ENCODE data around the gene BTBD18. TPM values are rescaled to one million over a fixed set of nuclear protein-coding genes. Genes with fewer than 3 reads are reported as not detected.
"Not testable (repeated sequence)": the region's sequence is repeated elsewhere in the genome, so short reads cannot be mapped to it uniquely, and the experiment has no call there.

BTBD18 gene
- polyA plus RNA-seq, 3 donors from 2014 or later = 0.12 to 0.86 (median 0.25) TPM

GRCh38 chr11:57741132-57742086 is 10.2 kb downstream of the BTBD18 start, which contains the start of gene SELENOH:
SELENOH (plus strand) TSS chr11:57741491; CDS start chr11:57741596, 105 bp downstream.
- H3K9me3 Mint-ChIP-seq = no peaks in the 10 kb centered on the region
- peaks cover 25 to 30% of the 10 kb centered on the region in 2 donors for H3K4me1 Mint-ChIP-seq
- peaks cover 0 to 13% (median 10%) of the 10 kb centered on the region in 3 donors for H3K36me3 Mint-ChIP-seq

GRCh38 chr11:57735619-57736298 is 15.9 kb downstream of the BTBD18 start:
- H3K9me3 Mint-ChIP-seq = no peaks in the 10 kb centered on the region
- H3K4me1 Mint-ChIP-seq = peaks cover 9 to 21% of the 10 kb centered on the region in 2 donors
- DNase-seq = no peak
- peaks cover 0 to 14% (median 3%) of the 10 kb centered on the region in 3 donors for H3K36me3 Mint-ChIP-seq
- H3K27ac Mint-ChIP-seq = peak overlapping the region in 1 of 6 donors; percentile 21
- H3K4me3 Mint-ChIP-seq = no peak overlapping the region
- peaks cover 0 to 2% (median 0%) of the 10 kb centered on the region in 3 donors for H3K27me3 Mint-ChIP-seq (ENCODE audit: low read depth in 3 of 3)

More at GRCh38 chr11:57741132-57742086, 10.2 kb downstream of the BTBD18 start, which contains the start of gene SELENOH:
- H3K27me3 Mint-ChIP-seq (ENCODE audit: low read depth in 3 of 3) = peaks cover 3 to 13% (median 7%) of the 10 kb centered on the region in 3 donors
- peak; percentile 88 to 90 (median 88) for DNase-seq
- H3K4me3 Mint-ChIP-seq = peak within 1 kb of the TSS; percentile 96 to 100 (median 99)
- peak within 1 kb of the TSS; percentile 97 to 100 (median 100) for H3K27ac Mint-ChIP-seq

GRCh38 chr11:57732661-57733060 is 19.0 kb downstream of the BTBD18 start:
- H3K4me1 Mint-ChIP-seq = peaks cover 11 to 19% of the 10 kb centered on the region in 2 donors
- H3K27me3 Mint-ChIP-seq (ENCODE audit: low read depth in 3 of 3) = peaks cover 0 to 3% (median 0%) of the 10 kb centered on the region in 3 donors
- no peak overlapping the region for H3K4me3 Mint-ChIP-seq
- H3K36me3 Mint-ChIP-seq = peaks cover 0 to 10% (median 3%) of the 10 kb centered on the region in 3 donors
- no peaks in the 10 kb centered on the region for H3K9me3 Mint-ChIP-seq
- H3K27ac Mint-ChIP-seq = no peak overlapping the region
- DNase-seq = no peak

GRCh38 chr11:57729479-57729878 is 22.1 kb downstream of the BTBD18 start:
- H3K27me3 Mint-ChIP-seq (ENCODE audit: low read depth in 3 of 3) = peaks cover 0 to 3% (median 0%) of the 10 kb centered on the region in 3 donors
- H3K27ac Mint-ChIP-seq = no peak overlapping the region
- H3K9me3 Mint-ChIP-seq = no peaks in the 10 kb centered on the region
- H3K36me3 Mint-ChIP-seq = no peaks in the 10 kb centered on the region
- H3K4me3 Mint-ChIP-seq = no peak overlapping the region
- peaks cover 7 to 9% of the 10 kb centered on the region in 2 donors for H3K4me1 Mint-ChIP-seq
- no peak for DNase-seq

- H3K36me3 Mint-ChIP-seq = no peaks in the 10 kb centered on the region
- H3K4me1 Mint-ChIP-seq = peaks cover 7 to 9% of the 10 kb centered on the region in 2 donors
- no peak overlapping the region for H3K4me3 Mint-ChIP-seq
- no peaks in the 10 kb centered on the region for H3K9me3 Mint-ChIP-seq
- H3K27me3 Mint-ChIP-seq (ENCODE audit: low read depth in 3 of 3) = peaks cover 0 to 3% (median 0%) of the 10 kb centered on the region in 3 donors
- no peak for DNase-seq
- H3K27ac Mint-ChIP-seq = no peak overlapping the region
Measured at GRCh38 chr11:57728829-57729228, 22.8 kb downstream of the BTBD18 start.

GRCh38 chr11:57727185-57727584 is 24.4 kb downstream of the BTBD18 start:
- no peaks in the 10 kb centered on the region for H3K36me3 Mint-ChIP-seq
- H3K4me1 Mint-ChIP-seq = peaks cover 7 to 8% of the 10 kb centered on the region in 2 donors
- DNase-seq = no peak
- H3K4me3 Mint-ChIP-seq = no peak overlapping the region
- no peak overlapping the region for H3K27ac Mint-ChIP-seq
- peaks cover 0 to 1% (median 0%) of the 10 kb centered on the region in 3 donors for H3K27me3 Mint-ChIP-seq (ENCODE audit: low read depth in 3 of 3)
- H3K9me3 Mint-ChIP-seq = no peaks in the 10 kb centered on the region

GRCh38 chr11:57716726-57717125 is 34.9 kb downstream of the BTBD18 start:
- H3K9me3 Mint-ChIP-seq; H3K27me3 Mint-ChIP-seq (ENCODE audit: low read depth in 3 of 3); DNase-seq; H3K27ac Mint-ChIP-seq; H3K4me3 Mint-ChIP-seq; H3K36me3 Mint-ChIP-seq: not testable (repeated sequence)
- H3K4me1 Mint-ChIP-seq = peaks cover 31 to 38% of the 10 kb centered on the region in 2 donors

- peaks cover 42 to 50% of the 10 kb centered on the region in 2 donors for H3K4me1 Mint-ChIP-seq
- no peak for DNase-seq
- peak overlapping the region; percentile 97 to 99 (median 98) for H3K4me3 Mint-ChIP-seq
- H3K9me3 Mint-ChIP-seq = no peaks in the 10 kb centered on the region
- H3K27ac Mint-ChIP-seq = peak overlapping the region; percentile 21 to 96 (median 66)
- no peaks in the 10 kb centered on the region for H3K36me3 Mint-ChIP-seq
- peaks cover 0 to 9% (median 3%) of the 10 kb centered on the region in 3 donors for H3K27me3 Mint-ChIP-seq (ENCODE audit: low read depth in 3 of 3)
Measured at GRCh38 chr11:57713835-57714234, 37.8 kb downstream of the BTBD18 start.

GRCh38 chr11:57712256-57713150 is 39.1 kb downstream of the BTBD18 start, which contains the start of gene TMX2:
TMX2 (plus strand) TSS chr11:57712593; CDS start chr11:57712619, 26 bp downstream.
- peak within 1 kb of the TSS; percentile 97 to 99 (median 98) for H3K4me3 Mint-ChIP-seq
- H3K9me3 Mint-ChIP-seq = no peaks in the 10 kb centered on the region
- peaks cover 0 to 3% (median 0%) of the 10 kb centered on the region in 3 donors for H3K36me3 Mint-ChIP-seq
- peaks cover 44 to 59% of the 10 kb centered on the region in 2 donors for H3K4me1 Mint-ChIP-seq
- peak; percentile 89 to 92 (median 92) for DNase-seq
- H3K27ac Mint-ChIP-seq = peak within 1 kb of the TSS; percentile 95 to 97 (median 96)
- peaks cover 0 to 9% (median 3%) of the 10 kb centered on the region in 3 donors for H3K27me3 Mint-ChIP-seq (ENCODE audit: low read depth in 3 of 3)

GRCh38 chr11:57711414-57712255 is 40.0 kb downstream of the BTBD18 start, which contains the start of gene MED19:
MED19 (minus strand) TSS chr11:57712215; CDS start chr11:57712179, 36 bp downstream.
- peaks cover 0 to 3% (median 0%) of the 10 kb centered on the region in 3 donors for H3K36me3 Mint-ChIP-seq
- peaks cover 44 to 59% of the 10 kb centered on the region in 2 donors for H3K4me1 Mint-ChIP-seq
- no peaks in the 10 kb centered on the region for H3K9me3 Mint-ChIP-seq

GRCh38 chr11:57709802-57710367 is 41.7 kb downstream of the BTBD18 start:
- peaks cover 0 to 3% (median 2%) of the 10 kb centered on the region in 3 donors for H3K36me3 Mint-ChIP-seq
- H3K4me1 Mint-ChIP-seq = peaks cover 42 to 59% of the 10 kb centered on the region in 2 donors
- DNase-seq = no peak
- H3K4me3 Mint-ChIP-seq = peak overlapping the region in 2 of 5 donors; percentile 22 to 97
- peaks cover 0 to 9% (median 3%) of the 10 kb centered on the region in 3 donors for H3K27me3 Mint-ChIP-seq (ENCODE audit: low read depth in 3 of 3)
- H3K27ac Mint-ChIP-seq = peak overlapping the region in 1 of 6 donors; percentile 44
- no peaks in the 10 kb centered on the region for H3K9me3 Mint-ChIP-seq

More at GRCh38 chr11:57711414-57712255, 40.0 kb downstream of the BTBD18 start, which contains the start of gene MED19:
- Mint-ChIP-seq H3K4me3 (peak within 1 kb of the TSS; percentile 97 to 99 (median 98)), H3K27me3 (ENCODE audit: low read depth in 3 of 3) (peaks cover 0 to 9% (median 3%) of the 10 kb centered on the region in 3 donors), H3K27ac (peak within 1 kb of the TSS; percentile 95 to 97 (median 96))
- peak; percentile 75 to 80 (median 80) for DNase-seq

Measured in immature natural killer cell (primary cell).